DOHH2 (cell line): ENCODE results near the gene CUL9.

Source experiments
- H3F3A ChIP-seq: fragments of 200-600 bp; sonication (generic), shearing (Covaris generic); 2 replicates; pipeline ENCODE4 v1.6.0; 2016; ENCODE audit warnings: antibody characterized with exemption, mild to moderate bottlenecking; ENCODE audit not compliant: control insufficient read depth, insufficient read depth
- H3K27ac ChIP-seq: fragments of 200-600 bp; sonication (generic); 2 replicates; pipeline ENCODE4 v1.5.1; 2014; ENCODE audit warnings: low read depth, mild to moderate bottlenecking, low read length, moderate library complexity
- H3K27me3 ChIP-seq: fragments of 200-600 bp; sonication (generic); 2 replicates; pipeline ENCODE4 v1.6.1; 2014; ENCODE audit warnings: mild to moderate bottlenecking, low read length, mixed read lengths; ENCODE audit not compliant: control insufficient read depth
- H3K36me3 ChIP-seq: fragments of 200-600 bp; sonication (generic); 2 replicates; pipeline ENCODE4 v1.6.1; 2014; ENCODE audit warnings: mild to moderate bottlenecking, low read length, moderate library complexity, mixed read lengths; ENCODE audit not compliant: control insufficient read depth
- H3K4me1 ChIP-seq: fragments of 200-600 bp; sonication (generic); 2 replicates; pipeline ENCODE4 v1.6.1; 2014; ENCODE audit warnings: mild to moderate bottlenecking, low read length, mixed read lengths; ENCODE audit not compliant: control insufficient read depth
- H3K4me2 ChIP-seq: fragments of 200-600 bp; sonication (generic); 2 replicates; pipeline ENCODE4 v1.6.0; 2014; ENCODE audit warnings: mild to moderate bottlenecking, low read length, moderate library complexity
- H3K4me3 ChIP-seq: fragments of 200-600 bp; sonication (generic); 2 replicates; pipeline ENCODE4 v1.5.1; 2014; ENCODE audit warnings: mild to moderate bottlenecking, low read length, mixed read lengths
- H3K79me2 ChIP-seq: fragments of 200-600 bp; sonication (generic); 2 replicates; pipeline ENCODE4 v1.6.1; 2014; ENCODE audit warnings: mild to moderate bottlenecking, low read length, mixed read lengths; ENCODE audit not compliant: control insufficient read depth
- H3K9me2 ChIP-seq: fragments of 200-600 bp; sonication (generic); replicated peaks from 2 replicates; pipeline ENCODE4 v1.6.1; 2014; ENCODE audit warnings: mild to moderate bottlenecking, low read length, mixed read lengths; ENCODE audit not compliant: control insufficient read depth
- H3K9me3 ChIP-seq: fragments of 200-600 bp; sonication (generic); 2 replicates; pipeline ENCODE4 v1.6.1; 2014; ENCODE audit warnings: antibody characterized with exemption, low read length, mixed read lengths; ENCODE audit not compliant: control insufficient read depth, insufficient read depth
- H4K20me1 ChIP-seq: fragments of 200-600 bp; sonication (generic); 2 replicates; pipeline ENCODE4 v1.6.0; 2014; ENCODE audit warnings: low read depth, mild to moderate bottlenecking, antibody characterized with exemption, low read length, moderate library complexity; ENCODE audit not compliant: control insufficient read depth, insufficient read depth
- EZH2phosphoT487 ChIP-seq: fragments of 200-600 bp; sonication (generic); IDR thresholded peaks from 2 replicates; pipeline ENCODE4 v1.6.1; 2017; ENCODE audit warnings: borderline replicate concordance, mild to moderate bottlenecking, antibody characterized with exemption, low read length, moderate library complexity, mixed read lengths
- TF ChIP-seq, protein P1 (sequence below): fragments of 200-600 bp; sonication (generic); IDR thresholded peaks from one replicate; pipeline ENCODE4 v1.5.1; 2014; ENCODE audit warnings: antibody characterized with exemption, mild to moderate bottlenecking, low read depth, low read length; ENCODE audit not compliant: poor library complexity, severe bottlenecking

CUL9 gene

DNA sequence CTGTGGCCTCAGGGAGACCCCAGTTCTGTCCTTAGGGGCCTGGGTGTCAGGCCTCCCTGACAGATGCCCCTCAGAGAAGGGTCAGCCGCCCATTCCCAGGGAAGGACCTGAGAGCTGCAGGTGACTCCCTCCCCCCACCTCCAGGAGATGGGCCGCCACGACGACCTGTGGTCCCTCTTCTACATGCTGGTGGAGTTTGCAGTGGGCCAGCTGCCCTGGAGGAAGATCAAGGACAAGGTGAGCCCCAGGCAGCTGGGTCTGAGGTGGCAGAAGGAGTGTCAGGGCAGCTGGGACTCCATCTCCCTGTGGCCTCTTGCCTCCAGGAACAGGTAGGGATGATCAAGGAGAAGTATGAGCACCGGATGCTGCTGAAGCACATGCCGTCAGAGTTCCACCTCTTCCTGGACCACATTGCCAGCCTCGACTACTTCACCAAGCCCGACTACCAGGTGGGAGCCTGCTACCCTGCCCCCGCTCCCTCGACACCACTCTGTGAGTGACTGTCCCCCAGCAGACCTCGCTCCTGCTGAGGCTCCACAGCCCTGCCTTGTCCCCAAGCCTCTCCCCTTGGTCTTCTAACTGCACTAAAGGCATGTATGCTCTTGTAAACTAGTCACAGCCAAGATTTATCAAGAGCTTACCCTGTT, 73.5 kb downstream of the CUL9 start:
- H3K36me3 ChIP-seq: no peaks in the 10 kb centered on the region
- H3K27ac ChIP-seq: no peak overlapping the region
- H3K27me3 ChIP-seq: peaks cover 17% of the 10 kb centered on the region
- H3K9me3 ChIP-seq: no peaks in the 10 kb centered on the region
- no peaks in the 10 kb centered on the region for H4K20me1 ChIP-seq
- H3K4me1 ChIP-seq: peaks cover 12% of the 10 kb centered on the region
- H3K4me3 ChIP-seq: no peak overlapping the region
- H3F3A ChIP-seq: no peaks in the 10 kb centered on the region; the same call in 1 of the 2 replicates
- H3K9me2 ChIP-seq: no peaks in the 10 kb centered on the region
- H3K4me2 ChIP-seq: no peak overlapping the region
- H3K79me2 ChIP-seq: no peaks in the 10 kb centered on the region
- TF ChIP-seq, protein P1, sequence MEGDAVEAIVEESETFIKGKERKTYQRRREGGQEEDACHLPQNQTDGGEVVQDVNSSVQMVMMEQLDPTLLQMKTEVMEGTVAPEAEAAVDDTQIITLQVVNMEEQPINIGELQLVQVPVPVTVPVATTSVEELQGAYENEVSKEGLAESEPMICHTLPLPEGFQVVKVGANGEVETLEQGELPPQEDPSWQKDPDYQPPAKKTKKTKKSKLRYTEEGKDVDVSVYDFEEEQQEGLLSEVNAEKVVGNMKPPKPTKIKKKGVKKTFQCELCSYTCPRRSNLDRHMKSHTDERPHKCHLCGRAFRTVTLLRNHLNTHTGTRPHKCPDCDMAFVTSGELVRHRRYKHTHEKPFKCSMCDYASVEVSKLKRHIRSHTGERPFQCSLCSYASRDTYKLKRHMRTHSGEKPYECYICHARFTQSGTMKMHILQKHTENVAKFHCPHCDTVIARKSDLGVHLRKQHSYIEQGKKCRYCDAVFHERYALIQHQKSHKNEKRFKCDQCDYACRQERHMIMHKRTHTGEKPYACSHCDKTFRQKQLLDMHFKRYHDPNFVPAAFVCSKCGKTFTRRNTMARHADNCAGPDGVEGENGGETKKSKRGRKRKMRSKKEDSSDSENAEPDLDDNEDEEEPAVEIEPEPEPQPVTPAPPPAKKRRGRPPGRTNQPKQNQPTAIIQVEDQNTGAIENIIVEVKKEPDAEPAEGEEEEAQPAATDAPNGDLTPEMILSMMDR: no peak
- no peak for TF ChIP-seq EZH2phosphoT487

DNA sequence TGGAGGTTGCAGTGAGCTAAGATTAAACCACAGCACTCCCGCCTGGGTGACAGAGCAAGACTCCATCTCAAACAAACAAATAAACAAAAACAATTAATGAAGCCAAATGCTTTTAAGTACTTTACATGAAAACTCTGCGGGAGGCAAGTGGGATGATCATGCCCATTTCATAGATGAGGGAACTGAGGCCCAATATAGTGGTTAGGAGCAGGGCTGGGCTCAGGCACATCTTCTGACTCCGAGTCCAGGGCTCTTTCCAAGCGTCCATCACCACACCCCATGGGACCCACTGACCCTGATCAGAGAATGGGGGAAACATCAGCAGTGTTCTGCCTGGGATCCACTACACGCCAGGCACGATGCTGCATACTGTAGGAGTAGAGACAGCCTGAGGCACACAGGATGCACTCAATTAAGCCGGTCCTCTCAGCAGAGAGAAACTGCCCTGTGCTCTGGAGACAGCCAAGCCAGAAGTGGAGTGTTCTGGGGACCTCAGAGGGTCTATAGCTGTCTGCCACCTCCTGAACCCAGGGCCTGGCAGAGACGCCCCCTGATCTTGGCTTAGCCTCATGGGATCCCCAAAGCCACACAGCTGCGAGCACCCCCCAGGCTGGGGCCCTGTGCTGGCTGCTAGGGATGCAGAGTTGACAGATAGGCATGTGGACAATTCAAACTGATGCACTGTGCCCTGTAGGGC, 74.8 kb downstream of the CUL9 start:
- Histone ChIP-seq H3K4me2 (no peak overlapping the region), H3K4me3 (no peak overlapping the region), H3K9me2 (no peaks in the 10 kb centered on the region), H3K27ac (no peak overlapping the region), H3K9me3 (no peaks in the 10 kb centered on the region), H3K27me3 (peaks cover 5% of the 10 kb centered on the region), H3K4me1 (peaks cover 12% of the 10 kb centered on the region), H3K36me3 (no peaks in the 10 kb centered on the region), H3F3A (no peaks in the 10 kb centered on the region; the same call in 1 of the 2 replicates), H3K79me2 (no peaks in the 10 kb centered on the region), H4K20me1 (no peaks in the 10 kb centered on the region)
- no peak for TF ChIP-seq EZH2phosphoT487
- TF ChIP-seq, protein P1: no peak

DNA sequence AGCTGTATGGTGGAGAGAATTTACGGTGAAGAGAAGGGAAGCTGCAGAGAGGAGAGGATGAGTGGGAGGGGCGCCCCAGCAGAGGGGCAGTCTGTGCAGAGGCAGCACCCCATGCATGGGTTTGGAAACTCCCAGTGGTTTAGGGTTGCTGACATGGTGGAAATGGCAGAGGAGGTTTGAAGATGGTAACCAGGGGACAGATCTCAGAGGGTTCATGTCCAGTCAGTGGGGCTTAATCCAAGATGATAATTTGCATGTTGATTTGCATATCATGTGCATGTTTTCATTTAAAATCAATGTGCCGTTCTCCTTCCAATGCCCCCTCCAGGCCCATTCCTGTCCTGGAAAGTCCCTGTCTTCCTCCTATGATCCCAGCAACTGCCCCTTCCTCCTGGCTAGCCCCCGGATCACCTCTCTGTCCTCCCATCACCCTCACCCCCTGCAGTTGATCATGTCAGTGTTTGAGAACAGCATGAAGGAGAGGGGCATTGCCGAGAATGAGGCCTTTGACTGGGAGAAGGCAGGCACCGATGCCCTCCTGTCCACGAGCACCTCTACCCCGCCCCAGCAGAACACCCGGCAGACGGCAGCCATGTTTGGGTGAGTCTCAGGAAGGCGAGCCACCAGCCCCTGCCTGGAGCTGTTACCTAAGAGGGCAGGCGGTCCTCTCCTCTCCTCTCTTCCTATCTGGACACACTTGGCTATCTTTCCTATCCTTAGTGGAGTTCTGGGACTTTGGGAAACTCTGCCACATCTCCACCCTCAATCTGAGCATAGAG, 75.6 kb downstream of the CUL9 start:
- Histone ChIP-seq H4K20me1 (no peaks in the 10 kb centered on the region), H3K9me3 (no peaks in the 10 kb centered on the region), H3K27ac (no peak overlapping the region), H3K4me2 (no peak overlapping the region; the same call in 1 of the 2 replicates), H3K36me3 (no peaks in the 10 kb centered on the region), H3K9me2 (no peaks in the 10 kb centered on the region), H3K79me2 (no peaks in the 10 kb centered on the region), H3K4me1 (peaks cover 12% of the 10 kb centered on the region), H3K27me3 (peaks cover 3% of the 10 kb centered on the region; the same call in 1 of the 2 replicates), H3F3A (no peaks in the 10 kb centered on the region; the same call in 1 of the 2 replicates), H3K4me3 (no peak overlapping the region)
- TF ChIP-seq, protein P1: no peak
